ENCODE data around the gene FAM200C.

Gene FAM200C

DNA sequence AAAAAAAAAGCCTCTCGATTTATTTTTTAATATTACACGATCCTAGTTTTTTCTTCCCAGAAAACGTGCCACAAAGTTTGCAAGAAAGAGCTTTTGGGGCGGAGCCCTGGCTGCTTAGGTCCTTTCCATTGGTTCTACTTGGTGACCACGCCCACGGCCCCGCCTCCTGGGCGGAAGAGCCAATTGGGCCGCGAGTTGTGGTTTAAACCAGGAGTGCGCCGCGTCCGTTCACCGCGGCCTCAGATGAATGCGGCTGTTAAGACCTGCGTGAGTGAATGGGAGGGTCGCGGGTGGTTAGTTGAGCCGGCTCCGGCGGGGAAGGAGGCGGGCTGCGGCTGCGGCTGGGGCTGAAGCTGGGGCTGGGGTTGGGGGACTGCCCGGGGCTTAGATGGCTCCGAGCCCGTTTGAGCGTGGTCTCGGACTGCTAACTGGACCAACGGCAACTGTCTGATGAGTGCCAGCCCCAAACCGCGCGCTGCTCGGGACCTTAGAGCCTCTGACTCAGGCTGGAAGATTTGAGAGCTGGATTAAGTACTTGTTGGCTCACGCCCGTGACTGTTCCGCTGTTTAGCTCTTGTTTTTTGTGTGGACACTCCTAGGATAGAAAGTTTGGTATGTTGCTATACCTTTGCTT is 21.9 kb upstream of the FAM200C start, which contains the start of gene PTTG1:
PTTG1 (plus strand) TSS at position 231 of the 634 bp plus-strand sequence. CDS start 458 bp downstream, outside the sequence.
- H3K27me3 ChIP-seq (ENCODE audit: control insufficient read depth in 1 of 2, insufficient read depth in 2 of 2, low read length in 2 of 2) = no peaks in the 10 kb centered on the region
- H3K9ac ChIP-seq (ENCODE audit: low read depth in 1 of 2, low read length in 2 of 2) = peak within 1 kb of the TSS; percentile 45 to 61
- peak within 1 kb of the TSS; percentile 27 for H3K27ac ChIP-seq (ENCODE audit: low read depth, low read length)
- H3K4me1 ChIP-seq (ENCODE audit: control insufficient read depth in 1 of 2, insufficient read depth in 2 of 2, low read length in 2 of 2) = peaks cover 30 to 43% of the 10 kb centered on the region in 2 donors
- no peaks in the 10 kb centered on the region for H3K36me3 ChIP-seq (ENCODE audit: control insufficient read depth in 1 of 2, insufficient read depth in 2 of 2, low read length in 2 of 2)
- peak within 1 kb of the TSS; percentile 67 to 89 for H3K4me3 ChIP-seq (ENCODE audit: low read depth in 1 of 2, low read length in 2 of 2)
- no peaks in the 10 kb centered on the region for H3K9me3 ChIP-seq (ENCODE audit: control insufficient read depth in 1 of 2, low read length in 2 of 2)

DNA sequence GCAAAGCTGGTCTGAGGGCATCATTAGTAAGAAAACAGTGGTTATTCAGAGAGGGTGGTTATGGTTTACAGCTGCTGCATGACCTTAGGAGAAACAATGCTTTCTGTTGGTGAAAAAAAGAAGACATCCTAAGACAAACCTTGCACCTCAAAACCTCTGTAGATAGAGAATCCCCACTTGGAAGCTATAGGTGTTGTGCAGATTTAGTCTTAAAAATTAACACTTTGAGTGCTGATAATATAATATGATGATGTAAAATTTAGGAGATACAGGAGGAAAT is 20.4 kb upstream of the FAM200C start:
- Histone ChIP-seq H3K27ac (ENCODE audit: low read depth, low read length) (no peak overlapping the region), H3K9me3 (ENCODE audit: control insufficient read depth in 1 of 2, low read length in 2 of 2) (no peaks in the 10 kb centered on the region), H3K4me3 (ENCODE audit: low read depth in 1 of 2, low read length in 2 of 2) (no peak overlapping the region), H3K27me3 (ENCODE audit: control insufficient read depth in 1 of 2, insufficient read depth in 2 of 2, low read length in 2 of 2) (no peaks in the 10 kb centered on the region), H3K36me3 (ENCODE audit: control insufficient read depth in 1 of 2, insufficient read depth in 2 of 2, low read length in 2 of 2) (peaks cover 0 to 3% of the 10 kb centered on the region in 2 donors), H3K4me1 (ENCODE audit: control insufficient read depth in 1 of 2, insufficient read depth in 2 of 2, low read length in 2 of 2) (peaks cover 30 to 44% of the 10 kb centered on the region in 2 donors), H3K9ac (ENCODE audit: low read depth in 1 of 2, low read length in 2 of 2) (no peak overlapping the region)

DNA sequence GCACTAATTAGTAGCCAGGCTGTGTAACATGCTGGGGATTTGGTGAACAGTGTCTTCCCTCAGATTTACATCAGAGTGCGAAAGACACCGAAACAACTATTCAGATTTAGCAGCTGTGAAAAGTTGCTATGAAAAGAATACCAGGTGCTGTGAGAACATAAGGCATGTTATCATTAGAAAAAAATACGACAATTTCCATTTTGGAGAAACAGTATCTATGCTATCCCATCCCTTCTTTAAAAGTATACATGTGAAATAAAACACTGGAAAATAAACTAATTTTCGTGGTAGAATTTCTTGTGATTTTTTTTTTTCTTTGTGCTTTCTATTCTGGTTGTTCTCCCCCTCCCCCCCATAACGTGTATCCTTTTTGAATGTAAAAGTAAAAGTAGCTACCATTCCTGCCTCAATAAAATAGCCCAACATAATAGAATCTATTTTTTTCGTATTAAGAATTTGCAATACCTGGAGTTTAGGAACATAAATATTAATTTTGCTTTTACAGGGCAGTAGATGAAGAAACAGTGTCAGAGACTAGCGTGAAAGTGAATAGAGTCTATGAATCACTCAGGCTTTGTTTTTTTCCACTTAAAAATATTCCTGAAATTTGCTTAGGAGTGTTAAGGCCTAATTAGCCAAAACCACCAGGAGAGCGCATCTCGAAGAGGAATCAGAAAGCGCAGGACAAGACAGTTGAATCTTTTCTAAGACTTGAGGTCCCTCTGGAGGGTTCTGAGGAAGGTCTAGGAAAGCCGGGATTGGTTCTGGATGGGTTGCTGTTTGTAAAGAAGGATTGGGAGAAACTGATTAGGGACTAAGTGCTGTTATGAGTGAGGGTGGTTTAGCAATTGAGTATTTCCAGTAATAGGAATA is 19.8 kb upstream of the FAM200C start:
- Histone ChIP-seq H3K9me3 (ENCODE audit: control insufficient read depth in 1 of 2, low read length in 2 of 2) (no peaks in the 10 kb centered on the region), H3K27me3 (ENCODE audit: control insufficient read depth in 1 of 2, insufficient read depth in 2 of 2, low read length in 2 of 2) (no peaks in the 10 kb centered on the region), H3K9ac (ENCODE audit: low read depth in 1 of 2, low read length in 2 of 2) (peak overlapping the region; percentile 94 to 98), H3K27ac (ENCODE audit: low read depth, low read length) (peak overlapping the region; percentile 69), H3K36me3 (ENCODE audit: control insufficient read depth in 1 of 2, insufficient read depth in 2 of 2, low read length in 2 of 2) (peaks cover 3% of the 10 kb centered on the region in 2 donors), H3K4me3 (ENCODE audit: low read depth in 1 of 2, low read length in 2 of 2) (peak overlapping the region; percentile 99 to 100), H3K4me1 (ENCODE audit: control insufficient read depth in 1 of 2, insufficient read depth in 2 of 2, low read length in 2 of 2) (peaks cover 30 to 42% of the 10 kb centered on the region in 2 donors)

DNA sequence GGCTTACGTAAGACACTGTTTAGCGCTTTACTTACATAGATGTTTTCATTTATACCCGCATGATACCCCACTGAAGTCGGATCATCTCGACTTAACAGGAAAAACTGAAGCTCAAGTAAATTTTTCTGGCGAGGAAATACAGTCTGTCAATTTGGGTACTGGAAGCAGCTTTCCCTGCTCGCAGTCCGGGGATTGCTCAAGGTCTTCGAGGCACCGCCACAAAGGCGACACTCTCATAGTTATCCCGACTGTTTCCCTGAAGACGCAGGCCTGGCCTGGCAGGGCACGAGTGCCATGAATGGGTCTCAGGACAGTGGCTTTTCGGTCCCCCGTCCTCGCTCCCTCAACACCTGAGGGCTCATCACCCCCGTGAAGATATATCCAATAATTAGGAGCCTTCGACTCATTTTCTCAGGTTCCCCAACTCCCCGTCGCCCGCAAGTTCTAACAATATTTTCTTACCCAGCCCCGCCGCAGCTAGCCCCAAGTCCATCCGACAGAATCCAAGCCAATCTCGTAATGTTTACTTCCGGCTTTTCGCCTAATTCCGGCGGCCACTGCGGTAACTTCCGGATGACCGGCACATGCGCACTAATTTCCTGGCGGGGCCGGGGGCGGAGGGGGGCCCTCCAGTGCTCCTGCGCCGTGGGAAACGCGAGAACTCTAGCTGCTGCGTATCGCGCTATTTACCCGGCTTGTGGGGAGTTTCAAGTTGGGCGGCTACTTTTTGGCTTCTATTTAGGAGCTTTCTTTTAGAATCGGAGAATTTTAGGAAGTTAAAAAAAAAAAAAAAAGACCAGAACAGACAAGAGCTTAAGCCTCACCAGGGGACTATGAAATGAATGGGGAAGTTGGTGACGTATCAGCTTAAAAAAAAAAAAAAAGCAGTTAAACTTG is 19.0 kb upstream of the FAM200C start, which contains the start of gene SLU7:
SLU7 (minus strand) TSS at position 521 of the 897 bp plus-strand sequence. CDS start 3,787 bp downstream, outside the sequence.
- peaks cover 3 to 10% of the 10 kb centered on the region in 2 donors for H3K36me3 ChIP-seq (ENCODE audit: control insufficient read depth in 1 of 2, insufficient read depth in 2 of 2, low read length in 2 of 2)
- no peaks in the 10 kb centered on the region for H3K9me3 ChIP-seq (ENCODE audit: control insufficient read depth in 1 of 2, low read length in 2 of 2)
- no peaks in the 10 kb centered on the region for H3K27me3 ChIP-seq (ENCODE audit: control insufficient read depth in 1 of 2, insufficient read depth in 2 of 2, low read length in 2 of 2)
- H3K4me3 ChIP-seq (ENCODE audit: low read depth in 1 of 2, low read length in 2 of 2) = peak within 1 kb of the TSS; percentile 99 to 100
- H3K9ac ChIP-seq (ENCODE audit: low read depth in 1 of 2, low read length in 2 of 2) = peak within 1 kb of the TSS; percentile 94 to 98
- H3K4me1 ChIP-seq (ENCODE audit: control insufficient read depth in 1 of 2, insufficient read depth in 2 of 2, low read length in 2 of 2) = peaks cover 30 to 36% of the 10 kb centered on the region in 2 donors
- peak within 1 kb of the TSS; percentile 75 for H3K27ac ChIP-seq (ENCODE audit: low read depth, low read length)

DNA sequence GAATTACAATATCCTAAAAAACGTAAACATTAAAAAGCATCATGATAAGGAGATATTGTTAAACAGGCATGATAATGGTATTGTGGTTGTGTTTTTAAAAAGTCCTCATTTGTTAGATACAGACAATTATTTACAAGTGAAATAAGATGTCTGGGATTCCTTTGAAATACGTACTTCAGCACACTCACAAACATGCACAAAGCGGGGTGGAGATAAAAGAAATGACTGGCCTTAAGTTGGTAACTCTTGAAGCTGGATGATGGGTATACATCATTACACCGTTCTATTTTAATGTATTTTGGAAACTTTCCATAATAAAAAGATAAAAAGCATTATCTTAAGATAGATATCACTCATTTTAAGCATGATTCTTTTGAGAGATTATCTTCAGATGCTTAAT is 1.0 kb downstream of the FAM200C start:
- Histone ChIP-seq H3K27ac (ENCODE audit: low read depth, low read length) (no peak overlapping the region), H3K36me3 (ENCODE audit: control insufficient read depth in 1 of 2, insufficient read depth in 2 of 2, low read length in 2 of 2) (peaks cover 0 to 15% of the 10 kb centered on the region in 2 donors), H3K9ac (ENCODE audit: low read depth in 1 of 2, low read length in 2 of 2) (peak overlapping the region in 1 of 2 donors; percentile 79), H3K4me1 (ENCODE audit: control insufficient read depth in 1 of 2, insufficient read depth in 2 of 2, low read length in 2 of 2) (peaks cover 5 to 13% of the 10 kb centered on the region in 2 donors), H3K4me3 (ENCODE audit: low read depth in 1 of 2, low read length in 2 of 2) (peak overlapping the region; percentile 85 to 87), H3K27me3 (ENCODE audit: control insufficient read depth in 1 of 2, insufficient read depth in 2 of 2, low read length in 2 of 2) (no peaks in the 10 kb centered on the region), H3K9me3 (ENCODE audit: control insufficient read depth in 1 of 2, low read length in 2 of 2) (no peaks in the 10 kb centered on the region)

DNA sequence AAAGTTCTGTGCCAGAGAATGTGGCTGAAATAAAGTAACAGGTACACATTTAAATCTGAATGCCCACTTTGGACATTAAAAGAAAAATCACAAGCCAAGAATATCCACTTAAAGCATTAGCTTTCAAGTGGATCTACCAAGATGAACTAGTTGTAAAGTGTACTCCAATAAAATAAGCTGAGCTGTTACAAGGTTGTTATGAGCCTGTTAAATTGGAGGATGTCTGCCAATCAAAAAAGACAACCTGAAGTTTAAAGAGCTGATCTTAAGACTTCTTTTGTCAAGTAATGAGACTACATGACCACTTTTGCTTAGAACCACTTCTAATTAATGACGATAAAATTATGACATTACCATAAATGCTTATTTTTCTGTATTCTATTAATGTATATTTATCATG is 2.4 kb downstream of the FAM200C start:
- Histone ChIP-seq H3K27ac (ENCODE audit: low read depth, low read length) (no peak overlapping the region), H3K36me3 (ENCODE audit: control insufficient read depth in 1 of 2, insufficient read depth in 2 of 2, low read length in 2 of 2) (peaks cover 0 to 6% of the 10 kb centered on the region in 2 donors), H3K4me1 (ENCODE audit: control insufficient read depth in 1 of 2, insufficient read depth in 2 of 2, low read length in 2 of 2) (peaks cover 5 to 13% of the 10 kb centered on the region in 2 donors), H3K4me3 (ENCODE audit: low read depth in 1 of 2, low read length in 2 of 2) (no peak overlapping the region), H3K9ac (ENCODE audit: low read depth in 1 of 2, low read length in 2 of 2) (no peak overlapping the region), H3K27me3 (ENCODE audit: control insufficient read depth in 1 of 2, insufficient read depth in 2 of 2, low read length in 2 of 2) (no peaks in the 10 kb centered on the region), H3K9me3 (ENCODE audit: control insufficient read depth in 1 of 2, low read length in 2 of 2) (no peaks in the 10 kb centered on the region)

DNA sequence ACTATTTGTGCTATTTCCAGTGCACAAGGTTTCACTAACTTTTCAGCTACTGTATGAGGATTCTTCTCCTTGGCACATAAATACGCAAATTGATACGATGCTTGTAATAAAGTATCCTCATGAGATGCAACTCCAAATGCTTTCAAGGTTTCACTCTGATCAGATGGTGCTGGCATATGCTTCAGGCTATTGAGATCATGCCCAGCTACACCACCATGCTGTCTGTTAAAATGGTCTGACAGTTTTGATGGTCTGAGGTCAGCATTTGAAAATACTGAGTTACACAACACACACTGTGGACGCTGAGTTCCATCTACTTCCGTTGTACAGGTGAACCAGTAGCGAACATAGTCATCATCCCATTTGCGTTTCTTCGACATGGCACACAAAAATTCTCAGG is 4.7 kb downstream of the FAM200C start:
- H3K36me3 ChIP-seq (ENCODE audit: control insufficient read depth in 1 of 2, insufficient read depth in 2 of 2, low read length in 2 of 2) = no peaks in the 10 kb centered on the region
- no peaks in the 10 kb centered on the region for H3K27me3 ChIP-seq (ENCODE audit: control insufficient read depth in 1 of 2, insufficient read depth in 2 of 2, low read length in 2 of 2)
- no peak overlapping the region for H3K27ac ChIP-seq (ENCODE audit: low read depth, low read length)
- H3K4me1 ChIP-seq (ENCODE audit: control insufficient read depth in 1 of 2, insufficient read depth in 2 of 2, low read length in 2 of 2) = peaks cover 5 to 8% of the 10 kb centered on the region in 2 donors
- no peak overlapping the region for H3K9ac ChIP-seq (ENCODE audit: low read depth in 1 of 2, low read length in 2 of 2)
- no peaks in the 10 kb centered on the region for H3K9me3 ChIP-seq (ENCODE audit: control insufficient read depth in 1 of 2, low read length in 2 of 2)
- H3K4me3 ChIP-seq (ENCODE audit: low read depth in 1 of 2, low read length in 2 of 2) = no peak overlapping the region

DNA sequence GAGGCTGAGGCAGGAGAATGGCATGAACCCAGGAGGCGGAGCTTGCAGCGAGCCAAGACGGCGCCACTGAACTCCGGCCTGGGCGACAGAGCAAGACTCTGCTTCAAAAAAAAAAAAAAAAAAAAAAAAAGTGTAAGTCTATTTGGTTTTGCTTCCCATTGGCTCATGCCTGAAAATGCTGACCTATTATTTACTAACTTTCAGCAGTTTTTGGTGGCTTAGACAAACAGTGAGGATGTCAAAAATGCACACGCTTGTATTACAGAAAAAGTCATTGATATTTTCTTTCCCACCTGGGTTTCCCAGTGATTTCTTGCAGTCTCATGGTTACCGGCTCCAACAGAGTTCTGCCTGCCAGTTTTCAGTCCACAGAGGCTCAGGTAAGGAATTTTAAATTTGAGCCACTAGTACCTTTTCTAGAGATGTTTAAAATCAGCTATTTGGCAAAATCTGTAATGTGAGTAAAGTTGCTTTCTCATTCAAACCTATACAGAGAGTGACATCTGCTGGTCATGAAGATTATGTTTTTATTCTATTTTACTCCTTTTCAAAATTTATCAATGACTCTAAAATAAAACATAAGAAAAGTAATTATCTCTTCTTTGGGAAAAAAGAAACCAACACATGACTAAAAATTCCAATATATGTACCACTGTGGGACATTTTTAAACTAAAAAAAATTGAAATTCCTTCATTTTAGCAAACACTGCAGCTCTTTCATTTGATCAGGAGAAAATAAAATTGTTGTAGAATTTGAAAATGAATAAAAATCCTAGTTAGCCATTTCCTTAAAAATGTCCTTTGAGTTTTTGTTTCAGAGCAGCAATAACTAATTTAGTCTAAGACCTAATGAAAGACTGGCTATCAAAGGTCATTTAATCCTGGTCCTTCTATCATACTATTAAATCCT is 8.8 kb downstream of the FAM200C start:
- H3K27ac ChIP-seq (ENCODE audit: low read depth, low read length) = no peak overlapping the region
- H3K4me3 ChIP-seq (ENCODE audit: low read depth in 1 of 2, low read length in 2 of 2) = no peak overlapping the region
- H3K4me1 ChIP-seq (ENCODE audit: control insufficient read depth in 1 of 2, insufficient read depth in 2 of 2, low read length in 2 of 2) = no peaks in the 10 kb centered on the region
- no peaks in the 10 kb centered on the region for H3K27me3 ChIP-seq (ENCODE audit: control insufficient read depth in 1 of 2, insufficient read depth in 2 of 2, low read length in 2 of 2)
- H3K36me3 ChIP-seq (ENCODE audit: control insufficient read depth in 1 of 2, insufficient read depth in 2 of 2, low read length in 2 of 2) = no peaks in the 10 kb centered on the region
- no peak overlapping the region for H3K9ac ChIP-seq (ENCODE audit: low read depth in 1 of 2, low read length in 2 of 2)
- peaks cover 3 to 9% of the 10 kb centered on the region in 2 donors for H3K9me3 ChIP-seq (ENCODE audit: control insufficient read depth in 1 of 2, low read length in 2 of 2)

DNA sequence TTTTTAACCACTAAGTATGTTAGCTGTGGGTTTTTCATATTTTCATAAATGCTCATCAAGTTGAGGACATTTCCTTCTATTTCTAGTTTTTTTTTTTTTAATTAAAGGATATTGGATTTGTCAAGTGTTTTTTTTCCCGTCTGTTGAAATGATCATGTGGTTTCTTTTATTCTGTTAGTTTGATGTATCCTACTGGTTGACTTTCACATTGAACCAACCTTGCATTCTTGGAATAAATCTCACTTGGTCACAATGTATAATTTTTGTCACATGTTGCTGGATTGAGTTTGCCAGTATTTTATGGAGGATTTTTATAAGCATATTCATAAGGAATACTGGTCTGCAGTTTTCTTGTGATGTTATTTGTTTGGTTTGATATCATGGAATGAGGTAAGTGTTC is 12.4 kb downstream of the FAM200C start:
- Histone ChIP-seq H3K9ac (ENCODE audit: low read depth in 1 of 2, low read length in 2 of 2) (no peak overlapping the region), H3K9me3 (ENCODE audit: control insufficient read depth in 1 of 2, low read length in 2 of 2) (peaks cover 3 to 9% of the 10 kb centered on the region in 2 donors), H3K27me3 (ENCODE audit: control insufficient read depth in 1 of 2, insufficient read depth in 2 of 2, low read length in 2 of 2) (no peaks in the 10 kb centered on the region), H3K4me3 (ENCODE audit: low read depth in 1 of 2, low read length in 2 of 2) (no peak overlapping the region), H3K4me1 (ENCODE audit: control insufficient read depth in 1 of 2, insufficient read depth in 2 of 2, low read length in 2 of 2) (no peaks in the 10 kb centered on the region), H3K27ac (ENCODE audit: low read depth, low read length) (no peak overlapping the region), H3K36me3 (ENCODE audit: control insufficient read depth in 1 of 2, insufficient read depth in 2 of 2, low read length in 2 of 2) (no peaks in the 10 kb centered on the region)

All from duodenal mucosa (tissue), 2 donors.